HepG2 (cell line): ENCODE data around the gene HMGCLL1. TPM values are rescaled to one million over a fixed set of nuclear protein-coding genes. Genes with fewer than 3 reads are reported as not detected.

Source experiments
- ATAC-seq: fragments of 200-7000 bp; cut with Tn5 transposase; 3 replicates; pipeline ENCODE4 v1.9.1; 2020; ENCODE audit warnings: mild to moderate bottlenecking, moderate library complexity
- BruUV-seq: library from RNA; stranded (reverse); fragments of 400-500 nt; replicated peaks from 2 replicates; lab custom pipeline; 2021; lab: Mats Ljungman, UMichigan
- CTCF ChIA-PET: fragments of 300-600 bp; formaldehyde crosslinking; extraction: SDS; loops from one replicate; lab custom pipeline; 2021; ENCODE audit warnings: low total read pairs, inconsistent platforms, low intra/inter-chr PET ratio; lab: Yijun Ruan, JAX
- POLR2A ChIA-PET: fragments of 350-600 bp; sonication (Branson Sonifier 250); formaldehyde crosslinking; loops from one replicate; lab custom pipeline; 2020; ENCODE audit warnings: antibody characterized with exemption, inconsistent platforms; lab: Yijun Ruan, JAX
- DNase-seq: peaks from one replicate; pipeline ENCODE4 v3.0.0-alpha.2; 2015; ENCODE audit warnings: low spot score
- FAIRE-seq: peaks from 3 replicates; lab custom pipeline; 2011; peaks lifted over from hg19 to GRCh38; lab: Jason Lieb, UNC
- H2AFZ ChIP-seq: one replicate; pipeline ENCODE4 v1.6.1; 2011; ENCODE audit warnings: low read length, inconsistent platforms
- H3K27ac ChIP-seq: fragments of 300-600 bp; 3 replicates; pipeline ENCODE4 v1.8.0; 2011; ENCODE audit warnings: mixed run types, mild to moderate bottlenecking, mixed read lengths, low read length, inconsistent platforms; ENCODE audit not compliant: insufficient read depth; ENCODE audit errors: extremely low read length
- H3K27me3 ChIP-seq, 2 experiments: fragments of 200-600 bp in 1 of 2; 2 replicates in 1 of 2; 3 replicates in 1 of 2; pipeline versions ENCODE4 v1.6.0 to v1.8.0; 2011; ENCODE audit warnings: low read length in 2 of 2, mild to moderate bottlenecking in 2 of 2, moderate library complexity in 2 of 2, inconsistent platforms in 1 of 2; ENCODE audit not compliant: insufficient read depth in 2 of 2, control insufficient read depth in 1 of 2
- H3K36me3 ChIP-seq, 2 experiments: fragments of 200-600 bp in 1 of 2; replicated peaks in 1 of 2; 2 replicates in 1 of 2; 3 replicates in 1 of 2; pipeline versions ENCODE4 v1.5.1 to v1.8.0; 2011; ENCODE audit warnings: low read length in 2 of 2, inconsistent platforms in 1 of 2; ENCODE audit not compliant: insufficient read depth in 2 of 2, control insufficient read depth in 1 of 2
- H3K4me1 ChIP-seq: 2 replicates; pipeline ENCODE4 v1.5.1; 2012; ENCODE audit warnings: low read length, inconsistent platforms; ENCODE audit not compliant: insufficient read depth
- H3K4me2 ChIP-seq: 2 replicates; pipeline ENCODE4 v1.6.0; 2011; ENCODE audit warnings: low read depth, low read length, inconsistent platforms
- H3K4me3 ChIP-seq, 3 experiments: fragments of 200-600 bp in 1 of 3; sonication (generic), shearing (Covaris generic) in 1 of 3; replicated peaks in 1 of 3; 2 replicates each; pipeline ENCODE4 v1.5.1; 2011 to 2016; ENCODE audit warnings: low read length in 3 of 3, inconsistent platforms in 2 of 3, low read depth in 2 of 3, mild to moderate bottlenecking in 2 of 3, control low read depth in 1 of 3, mixed read lengths in 1 of 3; ENCODE audit not compliant: insufficient read depth in 1 of 3
- H3K79me2 ChIP-seq: one replicate; pipeline ENCODE4 v1.6.1; 2011; ENCODE audit warnings: low read length, inconsistent platforms; ENCODE audit not compliant: insufficient read depth
- H3K9ac ChIP-seq: 2 replicates; pipeline ENCODE4 v1.6.0; 2011; ENCODE audit warnings: mild to moderate bottlenecking, low read depth, low read length, inconsistent platforms; ENCODE audit not compliant: insufficient read depth
- H3K9me3 ChIP-seq: 2 replicates; pipeline ENCODE4 v1.5.1; 2012; ENCODE audit warnings: mild to moderate bottlenecking, low read length
- H4K20me1 ChIP-seq: 2 replicates; pipeline ENCODE4 v1.6.0; 2011; ENCODE audit warnings: inconsistent platforms, mild to moderate bottlenecking, low read length, moderate library complexity; ENCODE audit not compliant: insufficient read depth
- ATAD3A ChIP-seq: sonication (generic); formaldehyde crosslinking; IDR thresholded peaks from 2 replicates; pipeline ENCODE4 v1.4.0; 2020; ENCODE audit warnings: missing genetic modification reagents
- KDM3A ChIP-seq: IDR thresholded peaks from 2 replicates; pipeline ENCODE4 v1.6.1; 2018; ENCODE audit warnings: low read depth, missing compliant biosample characterization
- NR2F1 ChIP-seq, 2 experiments: fragments of 450-650 bp in 1 of 2; formaldehyde crosslinking in 1 of 2; IDR thresholded peaks; 2 replicates each; pipeline versions ENCODE4 v1.5.0 to v1.6.1; 2016 to 2020; ENCODE audit warnings: mild to moderate bottlenecking in 1 of 2, missing compliant biosample characterization in 1 of 2, missing genetic modification reagents in 1 of 2, moderate library complexity in 1 of 2
- ZFP82 ChIP-seq: sonication (generic); formaldehyde crosslinking; IDR thresholded peaks from 2 replicates; pipeline ENCODE4 v1.5.1; 2020; ENCODE audit warnings: mild to moderate bottlenecking, missing genetic modification reagents, borderline replicate concordance
- ZNF280D ChIP-seq: sonication (generic); formaldehyde crosslinking; IDR thresholded peaks from 2 replicates; pipeline ENCODE4 v1.5.1; 2020; ENCODE audit warnings: mild to moderate bottlenecking, missing genetic modification reagents
- ZNF775 ChIP-seq: sonication (generic); formaldehyde crosslinking; IDR thresholded peaks from 2 replicates; pipeline ENCODE4 v1.4.0; 2020; ENCODE audit warnings: missing genetic modification reagents, mild to moderate bottlenecking, moderate library complexity, borderline replicate concordance
- ZSCAN12 ChIP-seq: sonication (generic); formaldehyde crosslinking; IDR thresholded peaks from 2 replicates; pipeline ENCODE4 v1.9.0; 2021; ENCODE audit warnings: mild to moderate bottlenecking, missing genetic modification reagents
- WGBS: methylation state at CpG from one replicate; pipeline ENCODE4 v1.1.6; 2017; ENCODE audit warnings: low lambda C conversion rate; 5-methylcytosine and 5-hydroxymethylcytosine counted together
- in situ Hi-C: cut with HindIII; loops from 2 replicates; pipeline ENCODE4 v1.10.0; 2017; ENCODE audit warnings: low pct_unique_long_range_greater_than_20kb; ENCODE audit not compliant: extremely low pct_ligation_motif_present
- intact Hi-C: fragments of 100-400 bp; cut with micrococcal nuclease; formaldehyde crosslinking; loops from one replicate; pipeline ENCODE4 v1.10.0; 2022; ENCODE audit not compliant: unreplicated experiment
- polyA plus RNA-seq, 8 experiments: library from polyadenylated mRNA; depleted of rRNA in 3 of 8; stranded (reverse) in 7 of 8; unstranded in 1 of 8; fragments of >200 nt; fragmentation: Illumina TruSeq in 4 of 8; extraction: Trizol in 4 of 8; gene quantifications; 2 replicates each; pipeline versions ENCODE4 v1.2.1 to v1.2.3, GENCODE V29; 2011 to 2016; ENCODE audit warnings: low read depth in 4 of 8, missing spikeins in 1 of 8, mixed read lengths in 1 of 8; ENCODE audit not compliant: insufficient read depth in 1 of 8
- total RNA-seq, 5 experiments: library from RNA; depleted of rRNA; stranded (reverse); fragments of >200 nt; fragmentation: Illumina TruSeq; extraction: Trizol; gene quantifications; 2 replicates each; pipeline ENCODE4 v1.2.3, GENCODE V29; 2016; ENCODE audit warnings: low read depth in 1 of 5
- TF ChIP-seq, protein P1 (sequence below): sonication (generic); formaldehyde crosslinking; IDR thresholded peaks from 2 replicates; pipeline ENCODE4 v1.4.0; 2020; ENCODE audit warnings: missing genetic modification reagents
- TF ChIP-seq, protein P2 (sequence below): sonication (generic); formaldehyde crosslinking; IDR thresholded peaks from 2 replicates; pipeline ENCODE4 v1.5.0; 2020; ENCODE audit warnings: missing genetic modification reagents
- TF ChIP-seq, protein P3 (sequence below): sonication (generic); formaldehyde crosslinking; IDR thresholded peaks from 2 replicates; pipeline ENCODE4 v1.4.0; 2020; ENCODE audit warnings: mild to moderate bottlenecking, missing genetic modification reagents

The HMGCLL1 gene
- total and polyA plus RNA-seq, 2 of the 13 experiments (the other 11 are each of a cell fraction or from before 2014, with no cell fraction given) = not detected

DNA sequence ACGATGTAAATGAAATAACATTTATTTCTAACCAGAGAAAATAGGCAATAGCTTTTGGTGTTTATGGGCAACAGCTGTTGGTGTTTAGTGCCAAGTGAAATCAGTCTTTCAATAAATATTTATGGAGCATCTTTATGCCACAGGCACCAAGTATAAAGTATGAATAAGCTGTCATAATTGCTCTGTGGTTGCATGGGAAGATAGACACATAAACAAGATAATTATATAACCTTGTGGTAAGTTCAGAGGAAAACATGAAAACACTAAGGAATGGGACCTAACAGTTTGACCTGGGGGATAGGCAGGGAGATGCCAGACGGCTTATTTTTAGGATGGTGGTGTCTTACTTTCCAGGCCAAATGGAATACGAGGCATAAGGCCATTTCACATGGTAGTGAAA is 140.8 kb downstream of the HMGCLL1 start (continued):
- TF ChIP-seq, protein P1, sequence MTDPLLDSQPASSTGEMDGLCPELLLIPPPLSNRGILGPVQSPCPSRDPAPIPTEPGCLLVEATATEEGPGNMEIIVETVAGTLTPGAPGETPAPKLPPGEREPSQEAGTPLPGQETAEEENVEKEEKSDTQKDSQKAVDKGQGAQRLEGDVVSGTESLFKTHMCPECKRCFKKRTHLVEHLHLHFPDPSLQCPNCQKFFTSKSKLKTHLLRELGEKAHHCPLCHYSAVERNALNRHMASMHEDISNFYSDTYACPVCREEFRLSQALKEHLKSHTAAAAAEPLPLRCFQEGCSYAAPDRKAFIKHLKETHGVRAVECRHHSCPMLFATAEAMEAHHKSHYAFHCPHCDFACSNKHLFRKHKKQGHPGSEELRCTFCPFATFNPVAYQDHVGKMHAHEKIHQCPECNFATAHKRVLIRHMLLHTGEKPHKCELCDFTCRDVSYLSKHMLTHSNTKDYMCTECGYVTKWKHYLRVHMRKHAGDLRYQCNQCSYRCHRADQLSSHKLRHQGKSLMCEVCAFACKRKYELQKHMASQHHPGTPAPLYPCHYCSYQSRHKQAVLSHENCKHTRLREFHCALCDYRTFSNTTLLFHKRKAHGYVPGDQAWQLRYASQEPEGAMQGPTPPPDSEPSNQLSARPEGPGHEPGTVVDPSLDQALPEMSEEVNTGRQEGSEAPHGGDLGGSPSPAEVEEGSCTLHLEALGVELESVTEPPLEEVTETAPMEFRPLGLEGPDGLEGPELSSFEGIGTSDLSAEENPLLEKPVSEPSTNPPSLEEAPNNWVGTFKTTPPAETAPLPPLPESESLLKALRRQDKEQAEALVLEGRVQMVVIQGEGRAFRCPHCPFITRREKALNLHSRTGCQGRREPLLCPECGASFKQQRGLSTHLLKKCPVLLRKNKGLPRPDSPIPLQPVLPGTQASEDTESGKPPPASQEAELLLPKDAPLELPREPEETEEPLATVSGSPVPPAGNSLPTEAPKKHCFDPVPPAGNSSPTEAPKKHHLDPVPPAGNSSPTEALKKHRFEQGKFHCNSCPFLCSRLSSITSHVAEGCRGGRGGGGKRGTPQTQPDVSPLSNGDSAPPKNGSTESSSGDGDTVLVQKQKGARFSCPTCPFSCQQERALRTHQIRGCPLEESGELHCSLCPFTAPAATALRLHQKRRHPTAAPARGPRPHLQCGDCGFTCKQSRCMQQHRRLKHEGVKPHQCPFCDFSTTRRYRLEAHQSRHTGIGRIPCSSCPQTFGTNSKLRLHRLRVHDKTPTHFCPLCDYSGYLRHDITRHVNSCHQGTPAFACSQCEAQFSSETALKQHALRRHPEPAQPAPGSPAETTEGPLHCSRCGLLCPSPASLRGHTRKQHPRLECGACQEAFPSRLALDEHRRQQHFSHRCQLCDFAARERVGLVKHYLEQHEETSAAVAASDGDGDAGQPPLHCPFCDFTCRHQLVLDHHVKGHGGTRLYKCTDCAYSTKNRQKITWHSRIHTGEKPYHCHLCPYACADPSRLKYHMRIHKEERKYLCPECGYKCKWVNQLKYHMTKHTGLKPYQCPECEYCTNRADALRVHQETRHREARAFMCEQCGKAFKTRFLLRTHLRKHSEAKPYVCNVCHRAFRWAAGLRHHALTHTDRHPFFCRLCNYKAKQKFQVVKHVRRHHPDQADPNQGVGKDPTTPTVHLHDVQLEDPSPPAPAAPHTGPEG (CRISPR knock-in tag) = no peak
- TF ChIP-seq, protein P2, sequence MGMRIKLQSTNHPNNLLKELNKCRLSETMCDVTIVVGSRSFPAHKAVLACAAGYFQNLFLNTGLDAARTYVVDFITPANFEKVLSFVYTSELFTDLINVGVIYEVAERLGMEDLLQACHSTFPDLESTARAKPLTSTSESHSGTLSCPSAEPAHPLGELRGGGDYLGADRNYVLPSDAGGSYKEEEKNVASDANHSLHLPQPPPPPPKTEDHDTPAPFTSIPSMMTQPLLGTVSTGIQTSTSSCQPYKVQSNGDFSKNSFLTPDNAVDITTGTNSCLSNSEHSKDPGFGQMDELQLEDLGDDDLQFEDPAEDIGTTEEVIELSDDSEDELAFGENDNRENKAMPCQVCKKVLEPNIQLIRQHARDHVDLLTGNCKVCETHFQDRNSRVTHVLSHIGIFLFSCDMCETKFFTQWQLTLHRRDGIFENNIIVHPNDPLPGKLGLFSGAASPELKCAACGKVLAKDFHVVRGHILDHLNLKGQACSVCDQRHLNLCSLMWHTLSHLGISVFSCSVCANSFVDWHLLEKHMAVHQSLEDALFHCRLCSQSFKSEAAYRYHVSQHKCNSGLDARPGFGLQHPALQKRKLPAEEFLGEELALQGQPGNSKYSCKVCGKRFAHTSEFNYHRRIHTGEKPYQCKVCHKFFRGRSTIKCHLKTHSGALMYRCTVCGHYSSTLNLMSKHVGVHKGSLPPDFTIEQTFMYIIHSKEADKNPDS (CRISPR knock-in tag) = no peak
- TF ChIP-seq ZFP82 (CRISPR knock-in tag) = no peak

DNA sequence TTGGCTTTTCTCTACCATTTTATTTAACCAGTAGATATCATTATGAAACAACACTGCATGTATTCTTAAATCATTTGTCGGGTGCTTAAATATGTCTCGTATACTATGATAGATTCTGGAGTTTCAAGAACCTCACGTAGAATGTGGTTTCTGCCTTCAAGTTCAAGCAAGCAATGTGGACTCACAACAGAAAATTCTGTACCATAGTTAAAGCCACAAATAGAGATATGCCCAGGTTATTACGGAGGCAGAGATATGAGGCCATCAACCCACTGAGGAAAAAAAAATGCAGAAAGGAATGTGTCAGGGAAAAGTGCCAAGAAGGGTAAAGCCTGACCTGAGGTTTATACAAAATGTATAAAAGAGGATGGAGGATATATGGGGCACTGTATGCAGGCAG is 141.9 kb downstream of the HMGCLL1 start:
- intact Hi-C loops = no loop called here
- Histone ChIP-seq H3K79me2 (no peaks in the 10 kb centered on the region), H3K4me3 (no peak overlapping the region), H3K9me3 (no peaks in the 10 kb centered on the region), H3K27me3 (no peaks in the 10 kb centered on the region), H2AFZ (no peak overlapping the region), H3K4me1 (no peaks in the 10 kb centered on the region), H3K9ac (no peak overlapping the region), H3K27ac (no peak overlapping the region), H3K4me2 (no peak overlapping the region), H3K36me3 (no peaks in the 10 kb centered on the region), H4K20me1 (no peaks in the 10 kb centered on the region)
- no peak for ATAC-seq
- BruUV-seq = no TSS peak
- no peak for FAIRE-seq
- ChIA-PET CTCF (no interaction called here), POLR2A (no interaction called here)
- WGBS = 5% methylated on average over 4 of the region's 4 CpGs
- in situ Hi-C loops = loop anchor here (25.0 kb wide), 1 partner anchor 525 kb away; no protein-coding TSS in a partner anchor
- DNase-seq = no peak
- TF ChIP-seq, protein P3, sequence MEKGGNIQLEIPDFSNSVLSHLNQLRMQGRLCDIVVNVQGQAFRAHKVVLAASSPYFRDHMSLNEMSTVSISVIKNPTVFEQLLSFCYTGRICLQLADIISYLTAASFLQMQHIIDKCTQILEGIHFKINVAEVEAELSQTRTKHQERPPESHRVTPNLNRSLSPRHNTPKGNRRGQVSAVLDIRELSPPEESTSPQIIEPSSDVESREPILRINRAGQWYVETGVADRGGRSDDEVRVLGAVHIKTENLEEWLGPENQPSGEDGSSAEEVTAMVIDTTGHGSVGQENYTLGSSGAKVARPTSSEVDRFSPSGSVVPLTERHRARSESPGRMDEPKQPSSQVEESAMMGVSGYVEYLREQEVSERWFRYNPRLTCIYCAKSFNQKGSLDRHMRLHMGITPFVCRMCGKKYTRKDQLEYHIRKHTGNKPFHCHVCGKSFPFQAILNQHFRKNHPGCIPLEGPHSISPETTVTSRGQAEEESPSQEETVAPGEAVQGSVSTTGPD = no peak
- TF ChIP-seq ZSCAN12 (CRISPR knock-in tag) = no peak
- TF ChIP-seq KDM3A = no peak
- no peak for TF ChIP-seq ZNF280D
- no peak for TF ChIP-seq ZNF775
- TF ChIP-seq NR2F1 (CRISPR knock-in tag; IDR thresholded peaks at IDR 0.05) = no peak
- TF ChIP-seq ATAD3A (CRISPR knock-in tag) = no peak
